ENCODE results near the gene F5. TPM values are rescaled to one million over a fixed set of nuclear protein-coding genes. Genes with fewer than 3 reads are reported as not detected.

The F5 gene
- total RNA-seq, 4 donors from 2014 or later: 0.38 to 5.5 (median 2.7) TPM

DNA sequence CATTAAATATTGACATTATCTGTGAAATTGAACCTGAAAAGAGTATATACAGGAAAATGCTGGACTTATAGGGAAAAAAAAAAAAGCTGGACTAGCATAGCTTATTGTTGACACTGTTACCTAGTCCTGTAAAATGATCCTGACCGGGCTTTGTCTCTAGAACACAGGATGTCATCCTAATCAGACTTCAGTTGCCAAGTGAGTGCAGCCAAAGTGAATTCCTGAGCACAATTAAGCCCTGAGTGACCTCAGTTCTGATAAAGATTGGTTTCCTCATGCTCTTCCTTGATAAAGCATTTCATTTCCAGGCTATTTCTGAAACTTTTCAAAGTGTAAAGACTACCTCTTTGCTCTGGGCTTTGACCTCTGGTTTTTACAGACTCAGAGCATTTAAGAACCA is 23.8 kb upstream of the F5 start:
- DNase-seq (ENCODE audit: low spot score in 2 of 2): no peak
- intact Hi-C loops (cut with DNase I; ENCODE audit: low total_unique reads): no loop called here
- TF ChIP-seq POLR2A (IDR thresholded peaks at IDR 0.05) (no peak), CTCF (IDR thresholded peaks at IDR 0.05) (no peak)
- WGBS, 2 donors: 26 to 28% methylated on average over 1 of the region's 1 CpG
- H3K4me3 ChIP-seq (ENCODE audit: low read depth, poor library complexity, severe bottlenecking): no peak overlapping the region

DNA sequence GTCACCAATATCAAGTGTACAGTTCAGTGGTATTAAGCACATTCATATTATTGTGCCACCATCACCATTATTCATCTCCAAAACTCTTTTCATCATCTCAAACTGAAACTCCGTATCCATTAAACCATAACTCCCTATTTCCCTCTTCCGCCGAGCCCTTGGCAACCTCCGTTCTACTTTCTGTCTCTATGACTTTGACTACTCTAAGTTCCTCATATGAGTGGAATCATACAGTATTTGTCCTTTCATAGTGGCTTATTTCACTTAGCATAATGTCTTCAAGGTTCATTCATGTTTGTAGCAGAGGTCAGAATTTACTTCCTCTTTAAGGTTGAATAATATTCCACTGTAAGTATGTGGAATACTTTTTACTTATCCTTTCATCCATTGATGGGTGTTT is 21.9 kb upstream of the F5 start:
- H3K4me3 ChIP-seq (ENCODE audit: low read depth, poor library complexity, severe bottlenecking): no peak overlapping the region
- no peak for TF ChIP-seq CTCF (IDR thresholded peaks at IDR 0.05)
- TF ChIP-seq POLR2A (IDR thresholded peaks at IDR 0.05): no peak
- 83 to 93% methylated on average over 4 of the region's 4 CpGs for WGBS, 2 donors
- intact Hi-C loops (cut with DNase I; ENCODE audit: low total_unique reads): no loop called here
- no peak for DNase-seq (ENCODE audit: low spot score in 2 of 2)

DNA sequence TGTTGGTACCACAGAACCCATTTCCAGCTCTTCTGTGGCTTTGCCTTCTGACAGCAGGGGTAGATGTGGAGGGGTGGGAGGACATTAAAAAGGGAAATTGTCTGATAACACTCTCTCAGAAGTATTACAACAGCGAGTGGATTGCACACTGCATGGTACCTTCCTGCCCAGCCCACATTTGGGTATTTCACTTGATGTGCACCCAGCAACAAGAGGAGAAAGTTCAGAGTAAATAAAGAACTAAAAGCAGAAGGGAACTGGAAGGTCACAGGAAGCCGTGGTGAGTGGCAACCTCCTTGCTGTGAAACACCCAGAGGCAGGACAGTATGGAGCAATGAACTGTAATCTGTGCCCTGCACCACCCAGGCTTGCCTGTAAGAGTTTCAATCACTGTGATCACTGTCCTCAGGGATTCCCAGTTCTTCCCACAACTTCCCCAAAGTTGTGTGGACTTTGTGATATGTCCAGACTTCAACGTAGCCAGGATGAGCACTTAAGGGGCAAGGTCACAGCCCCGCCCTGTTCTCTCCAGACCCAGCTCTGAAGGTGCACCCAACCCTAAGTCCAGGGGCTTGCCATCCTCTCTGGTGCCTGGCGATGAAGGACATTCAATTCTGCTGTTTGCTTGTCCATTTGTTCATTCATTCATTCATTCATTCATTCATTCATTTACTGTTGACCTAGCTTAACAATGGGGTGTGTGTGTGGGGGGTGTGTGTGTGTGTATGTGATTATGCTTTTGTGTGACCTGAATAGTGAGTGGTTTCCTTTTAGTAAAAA is 18.7 kb upstream of the F5 start:
- intact Hi-C loops (cut with DNase I; ENCODE audit: low total_unique reads): no loop called here
- H3K4me3 ChIP-seq (ENCODE audit: low read depth, poor library complexity, severe bottlenecking): no peak overlapping the region
- TF ChIP-seq POLR2A (IDR thresholded peaks at IDR 0.05) (no peak), CTCF (IDR thresholded peaks at IDR 0.05) (no peak)
- DNase-seq (ENCODE audit: low spot score in 2 of 2): no peak
- WGBS, 2 donors: 61 to 62% methylated on average over 5 of the region's 5 CpGs

DNA sequence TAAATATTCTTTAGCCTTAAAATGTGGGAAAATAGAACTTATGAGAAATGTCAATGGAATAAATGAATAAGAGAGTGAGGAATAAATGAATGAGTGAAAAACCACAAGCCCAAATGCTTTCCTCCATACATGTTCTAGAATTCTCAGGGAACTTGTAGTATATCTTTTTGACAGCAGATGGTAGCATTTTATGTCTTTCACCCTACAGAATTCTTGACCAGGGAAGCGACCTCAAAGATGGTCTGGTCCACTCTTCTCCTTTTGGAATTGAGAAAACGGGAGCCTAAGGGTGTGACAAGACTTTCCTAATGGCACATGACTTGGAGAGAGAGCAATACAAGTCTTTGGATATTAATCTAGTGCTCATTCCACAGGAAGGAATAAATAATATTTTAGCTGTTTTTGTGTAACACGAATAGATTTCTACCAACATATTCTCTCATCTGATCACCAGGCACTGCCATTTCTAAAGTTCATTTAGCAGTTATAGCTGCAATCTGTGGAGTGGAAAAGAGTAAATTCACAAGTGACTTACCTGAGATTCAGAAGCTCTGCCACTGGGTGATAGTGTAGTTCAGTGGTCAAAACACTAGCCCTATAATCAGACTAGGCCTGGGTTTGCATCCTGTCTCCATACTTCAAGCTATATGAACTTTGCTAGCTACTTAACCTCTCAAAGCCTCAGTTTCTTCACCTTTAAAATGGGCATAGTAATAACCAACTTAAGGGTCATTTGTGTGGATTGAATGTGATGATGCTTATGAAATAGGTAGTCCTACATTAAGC is 15.0 kb upstream of the F5 start:
- WGBS, 2 donors: 32% methylated on average over 3 of the region's 3 CpGs
- TF ChIP-seq POLR2A (IDR thresholded peaks at IDR 0.05) (no peak), CTCF (IDR thresholded peaks at IDR 0.05) (no peak)
- H3K4me3 ChIP-seq (ENCODE audit: low read depth, poor library complexity, severe bottlenecking): no peak overlapping the region
- intact Hi-C loops (cut with DNase I; ENCODE audit: low total_unique reads): no loop called here
- DNase-seq (ENCODE audit: low spot score in 2 of 2): no peak

DNA sequence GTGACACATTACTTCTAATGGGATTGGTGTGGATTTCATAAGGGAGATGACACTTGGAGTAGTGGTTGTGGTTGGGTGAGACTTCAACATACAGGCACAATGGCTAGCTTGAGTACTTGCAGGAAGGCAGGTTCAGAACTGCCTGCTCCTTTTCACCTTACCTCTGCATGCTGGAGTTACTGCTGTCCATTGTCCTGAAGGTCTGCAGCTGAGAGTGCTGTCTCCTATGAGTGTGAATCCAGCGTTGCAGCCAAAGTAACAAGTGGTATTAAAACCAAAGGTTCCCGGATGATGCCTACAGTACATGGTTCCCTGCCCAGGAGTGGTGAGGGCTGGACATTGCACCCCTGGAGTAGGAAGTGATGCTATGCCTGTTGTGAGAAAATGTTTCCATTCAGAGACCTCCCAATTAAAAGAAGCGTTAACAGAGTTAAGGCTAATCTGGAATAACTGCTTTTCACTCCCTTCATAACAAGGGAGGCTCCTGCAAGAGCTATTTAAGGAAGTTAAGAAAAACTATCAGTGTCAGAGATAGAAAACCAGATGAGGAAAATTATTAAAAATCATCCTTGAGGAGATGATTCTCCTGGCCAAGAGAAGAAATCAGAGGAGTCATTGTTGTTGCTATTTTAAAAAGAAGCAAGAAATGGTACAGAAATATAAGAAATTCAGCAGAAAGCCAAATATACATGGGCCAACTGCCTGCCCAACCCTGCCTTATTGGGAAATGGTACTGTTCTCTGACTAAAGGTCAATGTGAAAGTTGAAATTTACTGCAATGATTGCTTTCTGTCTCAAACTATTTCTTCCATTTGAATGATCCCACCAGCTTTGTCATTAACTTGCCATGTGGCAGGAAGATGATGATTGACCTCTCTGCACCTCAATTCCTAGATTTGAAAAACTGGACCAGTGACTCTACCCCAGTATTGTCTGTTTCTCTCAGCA is 9.8 kb upstream of the F5 start:
- TF ChIP-seq POLR2A (IDR thresholded peaks at IDR 0.05) (no peak), CTCF (IDR thresholded peaks at IDR 0.05) (no peak)
- DNase-seq (ENCODE audit: low spot score in 2 of 2): no peak
- intact Hi-C loops (cut with DNase I; ENCODE audit: low total_unique reads): loop anchor here (5.0 kb wide), 1 partner anchor 801 kb away; no protein-coding TSS in a partner anchor
- 45 to 47% methylated on average over 3 of the region's 3 CpGs for WGBS, 2 donors
- no peak overlapping the region for H3K4me3 ChIP-seq (ENCODE audit: low read depth, poor library complexity, severe bottlenecking)

Data from lower leg skin (tissue), 4 donors.